GM21723 (cell line): Measurements from ENCODE around the gene OR14A16.

Experiments used
- ATAC-seq: cut with Tn5 transposase; IDR thresholded peaks from one replicate; pipeline ENCODE4 v1.9.1; 2021; ENCODE audit warnings: mild to moderate bottlenecking, moderate library complexity; ENCODE audit not compliant: unreplicated experiment

OR14A16 gene

GRCh38 chr1:247797518-247797917 lies 26.4 kb downstream of the OR14A16 start:
- no peak for ATAC-seq

- ATAC-seq = no peak
Observed at GRCh38 chr1:247769603-247770002, 54.3 kb downstream of the OR14A16 start.
